HepG2 (cell line): ENCODE results near the gene IRF5. TPM values are rescaled to one million over a fixed set of nuclear protein-coding genes. Genes with fewer than 3 reads are reported as not detected.

Experiments
- ATAC-seq: fragments of 200-7000 bp; cut with Tn5 transposase; 3 replicates; pipeline ENCODE4 v1.9.1; 2020; ENCODE audit warnings: mild to moderate bottlenecking, moderate library complexity
- BruUV-seq: library from RNA; stranded (reverse); fragments of 400-500 nt; replicated peaks from 2 replicates; lab custom pipeline; 2021; lab: Mats Ljungman, UMichigan
- CTCF ChIA-PET: fragments of 300-600 bp; formaldehyde crosslinking; extraction: SDS; loops from one replicate; lab custom pipeline; 2021; ENCODE audit warnings: low total read pairs, inconsistent platforms, low intra/inter-chr PET ratio; lab: Yijun Ruan, JAX
- POLR2A ChIA-PET: fragments of 350-600 bp; sonication (Branson Sonifier 250); formaldehyde crosslinking; loops from one replicate; lab custom pipeline; 2020; ENCODE audit warnings: antibody characterized with exemption, inconsistent platforms; lab: Yijun Ruan, JAX
- DNase-seq: peaks from one replicate; pipeline ENCODE4 v3.0.0-alpha.2; 2015; ENCODE audit warnings: low spot score
- FAIRE-seq: peaks from 3 replicates; lab custom pipeline; 2011; peaks lifted over from hg19 to GRCh38; lab: Jason Lieb, UNC
- H2AFZ ChIP-seq: one replicate; pipeline ENCODE4 v1.6.1; 2011; ENCODE audit warnings: low read length, inconsistent platforms
- H3K27ac ChIP-seq: fragments of 300-600 bp; 3 replicates; pipeline ENCODE4 v1.8.0; 2011; ENCODE audit warnings: mixed run types, mild to moderate bottlenecking, mixed read lengths, low read length, inconsistent platforms; ENCODE audit not compliant: insufficient read depth; ENCODE audit errors: extremely low read length
- H3K27me3 ChIP-seq, 2 experiments: fragments of 200-600 bp in 1 of 2; 2 replicates in 1 of 2; 3 replicates in 1 of 2; pipeline versions ENCODE4 v1.6.0 to v1.8.0; 2011; ENCODE audit warnings: low read length in 2 of 2, mild to moderate bottlenecking in 2 of 2, moderate library complexity in 2 of 2, inconsistent platforms in 1 of 2; ENCODE audit not compliant: insufficient read depth in 2 of 2, control insufficient read depth in 1 of 2
- H3K36me3 ChIP-seq, 2 experiments: fragments of 200-600 bp in 1 of 2; replicated peaks in 1 of 2; 2 replicates in 1 of 2; 3 replicates in 1 of 2; pipeline versions ENCODE4 v1.5.1 to v1.8.0; 2011; ENCODE audit warnings: low read length in 2 of 2, inconsistent platforms in 1 of 2; ENCODE audit not compliant: insufficient read depth in 2 of 2, control insufficient read depth in 1 of 2
- H3K4me1 ChIP-seq: 2 replicates; pipeline ENCODE4 v1.5.1; 2012; ENCODE audit warnings: low read length, inconsistent platforms; ENCODE audit not compliant: insufficient read depth
- H3K4me2 ChIP-seq: 2 replicates; pipeline ENCODE4 v1.6.0; 2011; ENCODE audit warnings: low read depth, low read length, inconsistent platforms
- H3K4me3 ChIP-seq, 3 experiments: fragments of 200-600 bp in 1 of 3; sonication (generic), shearing (Covaris generic) in 1 of 3; replicated peaks in 1 of 3; 2 replicates each; pipeline ENCODE4 v1.5.1; 2011 to 2016; ENCODE audit warnings: low read length in 3 of 3, inconsistent platforms in 2 of 3, low read depth in 2 of 3, mild to moderate bottlenecking in 2 of 3, control low read depth in 1 of 3, mixed read lengths in 1 of 3; ENCODE audit not compliant: insufficient read depth in 1 of 3
- H3K79me2 ChIP-seq: one replicate; pipeline ENCODE4 v1.6.1; 2011; ENCODE audit warnings: low read length, inconsistent platforms; ENCODE audit not compliant: insufficient read depth
- H3K9ac ChIP-seq: 2 replicates; pipeline ENCODE4 v1.6.0; 2011; ENCODE audit warnings: mild to moderate bottlenecking, low read depth, low read length, inconsistent platforms; ENCODE audit not compliant: insufficient read depth
- H3K9me3 ChIP-seq: 2 replicates; pipeline ENCODE4 v1.5.1; 2012; ENCODE audit warnings: mild to moderate bottlenecking, low read length
- H4K20me1 ChIP-seq: 2 replicates; pipeline ENCODE4 v1.6.0; 2011; ENCODE audit warnings: inconsistent platforms, mild to moderate bottlenecking, low read length, moderate library complexity; ENCODE audit not compliant: insufficient read depth
- CEBPG ChIP-seq: IDR thresholded peaks from 2 replicates; pipeline ENCODE4 v1.6.1; 2016
- MIER3 ChIP-seq: IDR thresholded peaks from 2 replicates; pipeline ENCODE4 v1.6.1; 2016; ENCODE audit warnings: missing compliant biosample characterization, borderline replicate concordance
- NR2C2 ChIP-seq: sonication (generic); formaldehyde crosslinking; IDR thresholded peaks from 2 replicates; pipeline ENCODE4 v1.4.0; 2020; ENCODE audit warnings: missing genetic modification reagents, mild to moderate bottlenecking, moderate library complexity, borderline replicate concordance
- NR2F1 ChIP-seq, 2 experiments: fragments of 450-650 bp in 1 of 2; formaldehyde crosslinking in 1 of 2; IDR thresholded peaks; 2 replicates each; pipeline versions ENCODE4 v1.5.0 to v1.6.1; 2016 to 2020; ENCODE audit warnings: mild to moderate bottlenecking in 1 of 2, missing compliant biosample characterization in 1 of 2, missing genetic modification reagents in 1 of 2, moderate library complexity in 1 of 2
- PHF8 ChIP-seq: sonication (generic); formaldehyde crosslinking; IDR thresholded peaks from 2 replicates; pipeline ENCODE4 v1.5.0; 2020; ENCODE audit warnings: missing genetic modification reagents
- ZEB1 ChIP-seq: IDR thresholded peaks from 2 replicates; pipeline ENCODE4 v1.6.1; 2012; ENCODE audit warnings: mild to moderate bottlenecking, low read depth, inconsistent platforms; ENCODE audit not compliant: insufficient replicate concordance
- ZNF605 ChIP-seq: sonication (generic); formaldehyde crosslinking; IDR thresholded peaks from 2 replicates; pipeline ENCODE4 v1.8.0; 2022; ENCODE audit warnings: mild to moderate bottlenecking, missing genetic modification reagents
- ZNF883 ChIP-seq: sonication (generic); formaldehyde crosslinking; IDR thresholded peaks from 2 replicates; pipeline ENCODE4 v1.5.1; 2020; ENCODE audit warnings: mild to moderate bottlenecking, missing genetic modification reagents; ENCODE audit errors: not compliant biosample characterization
- WGBS: methylation state at CpG from one replicate; pipeline ENCODE4 v1.1.6; 2017; ENCODE audit warnings: low lambda C conversion rate; 5-methylcytosine and 5-hydroxymethylcytosine counted together
- in situ Hi-C: cut with HindIII; loops from 2 replicates; pipeline ENCODE4 v1.10.0; 2017; ENCODE audit warnings: low pct_unique_long_range_greater_than_20kb; ENCODE audit not compliant: extremely low pct_ligation_motif_present
- intact Hi-C: fragments of 100-400 bp; cut with micrococcal nuclease; formaldehyde crosslinking; loops from one replicate; pipeline ENCODE4 v1.10.0; 2022; ENCODE audit not compliant: unreplicated experiment
- polyA plus RNA-seq, 8 experiments: library from polyadenylated mRNA; depleted of rRNA in 3 of 8; stranded (reverse) in 7 of 8; unstranded in 1 of 8; fragments of >200 nt; fragmentation: Illumina TruSeq in 4 of 8; extraction: Trizol in 4 of 8; gene quantifications; 2 replicates each; pipeline versions ENCODE4 v1.2.1 to v1.2.3, GENCODE V29; 2011 to 2016; ENCODE audit warnings: low read depth in 4 of 8, missing spikeins in 1 of 8, mixed read lengths in 1 of 8; ENCODE audit not compliant: insufficient read depth in 1 of 8
- total RNA-seq, 5 experiments: library from RNA; depleted of rRNA; stranded (reverse); fragments of >200 nt; fragmentation: Illumina TruSeq; extraction: Trizol; gene quantifications; 2 replicates each; pipeline ENCODE4 v1.2.3, GENCODE V29; 2016; ENCODE audit warnings: low read depth in 1 of 5
- TF ChIP-seq, protein P1 (sequence below): sonication (generic); formaldehyde crosslinking; IDR thresholded peaks from 2 replicates; pipeline ENCODE4 v1.5.0; 2020; ENCODE audit warnings: mild to moderate bottlenecking, missing genetic modification reagents
- TF ChIP-seq, protein P2 (sequence below): sonication (generic); formaldehyde crosslinking; IDR thresholded peaks from 2 replicates; pipeline ENCODE4 v1.5.0; 2020; ENCODE audit warnings: missing genetic modification reagents
- TF ChIP-seq, protein P3 (sequence below): sonication (generic); formaldehyde crosslinking; IDR thresholded peaks from 2 replicates; pipeline ENCODE4 v1.4.0; 2020; ENCODE audit warnings: missing genetic modification reagents
- TF ChIP-seq, protein P4 (sequence below): sonication (generic); formaldehyde crosslinking; IDR thresholded peaks from 2 replicates; pipeline ENCODE4 v1.9.0; 2021; ENCODE audit warnings: mild to moderate bottlenecking, missing genetic modification reagents

IRF5 gene
- total and polyA plus RNA-seq, 2 of the 13 experiments (the other 11 are each of a cell fraction or from before 2014, with no cell fraction given): 2.0 to 2.9 TPM

DNA sequence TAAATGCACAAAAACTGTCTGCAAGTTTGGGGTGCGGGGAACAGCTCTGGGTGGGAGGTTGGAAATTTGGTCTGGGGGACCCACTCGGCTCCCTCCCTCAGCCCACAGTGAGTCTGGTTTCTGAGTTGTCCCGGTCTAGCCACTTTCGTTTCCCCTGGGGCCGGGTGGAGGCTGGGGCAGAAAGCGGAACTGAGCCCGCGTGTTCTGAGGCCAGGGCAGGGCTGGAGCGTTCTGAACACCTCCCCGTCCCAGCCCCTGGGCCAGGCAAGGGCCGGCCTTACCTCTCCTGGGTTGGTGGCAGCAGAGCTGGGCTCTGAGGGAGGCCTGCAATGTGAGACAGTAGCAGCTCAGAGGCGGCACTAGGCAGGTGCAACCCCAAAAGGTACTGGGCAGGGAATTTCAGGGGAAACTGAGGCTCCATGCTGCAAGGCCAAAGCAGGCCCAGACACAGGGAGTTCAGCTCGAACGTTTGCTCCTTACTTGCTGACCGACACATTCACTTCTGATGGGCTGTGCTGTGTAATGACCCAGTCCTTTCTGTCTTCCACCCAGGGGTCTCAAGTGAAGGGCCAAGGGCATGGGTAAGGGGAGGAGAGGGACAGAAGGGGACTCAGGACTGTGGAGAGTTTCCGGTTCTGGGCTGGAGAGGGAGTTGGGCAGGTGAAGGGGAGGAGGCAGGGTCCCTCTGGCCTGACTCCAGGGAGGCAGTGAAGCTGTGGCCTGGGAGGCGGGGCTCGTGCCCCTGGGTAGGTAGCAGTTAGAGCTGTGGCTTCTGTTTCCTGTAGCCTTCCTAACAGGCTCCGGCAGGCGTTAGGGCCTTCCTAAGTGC, 3.0 kb downstream of the IRF5 start:
- H3K27ac ChIP-seq: no peak overlapping the region
- ATAC-seq: peak; percentile 66
- H3K79me2 ChIP-seq: no peaks in the 10 kb centered on the region
- peak overlapping the region; percentile 21; the same call in 1 of the 2 replicates for H3K9ac ChIP-seq
- H3K36me3 ChIP-seq: no peaks in the 10 kb centered on the region
- H3K4me3 ChIP-seq: peak overlapping the region; percentile 56 to 75 (median 65)
- peaks cover 49% of the 10 kb centered on the region for H3K4me1 ChIP-seq
- H3K27me3 ChIP-seq: peaks cover 0 to 14% of the 10 kb centered on the region in 2 experiments; a peak in 4 of 5 replicates
- BruUV-seq: no TSS peak
- CTCF ChIA-PET: no interaction called here
- in situ Hi-C loops: no loop called here
- peak overlapping the region; percentile 34 for H2AFZ ChIP-seq
- H3K4me2 ChIP-seq: peak overlapping the region; percentile 92
- peak; percentile 48 for FAIRE-seq
- 20% methylated on average over 10 of the region's 20 CpGs for WGBS
- intact Hi-C loops: no loop called here
- no peaks in the 10 kb centered on the region for H3K9me3 ChIP-seq
- POLR2A ChIA-PET: no interaction called here
- no peaks in the 10 kb centered on the region for H4K20me1 ChIP-seq
- no peak for DNase-seq
- no peak for TF ChIP-seq MIER3
- TF ChIP-seq, protein P1, sequence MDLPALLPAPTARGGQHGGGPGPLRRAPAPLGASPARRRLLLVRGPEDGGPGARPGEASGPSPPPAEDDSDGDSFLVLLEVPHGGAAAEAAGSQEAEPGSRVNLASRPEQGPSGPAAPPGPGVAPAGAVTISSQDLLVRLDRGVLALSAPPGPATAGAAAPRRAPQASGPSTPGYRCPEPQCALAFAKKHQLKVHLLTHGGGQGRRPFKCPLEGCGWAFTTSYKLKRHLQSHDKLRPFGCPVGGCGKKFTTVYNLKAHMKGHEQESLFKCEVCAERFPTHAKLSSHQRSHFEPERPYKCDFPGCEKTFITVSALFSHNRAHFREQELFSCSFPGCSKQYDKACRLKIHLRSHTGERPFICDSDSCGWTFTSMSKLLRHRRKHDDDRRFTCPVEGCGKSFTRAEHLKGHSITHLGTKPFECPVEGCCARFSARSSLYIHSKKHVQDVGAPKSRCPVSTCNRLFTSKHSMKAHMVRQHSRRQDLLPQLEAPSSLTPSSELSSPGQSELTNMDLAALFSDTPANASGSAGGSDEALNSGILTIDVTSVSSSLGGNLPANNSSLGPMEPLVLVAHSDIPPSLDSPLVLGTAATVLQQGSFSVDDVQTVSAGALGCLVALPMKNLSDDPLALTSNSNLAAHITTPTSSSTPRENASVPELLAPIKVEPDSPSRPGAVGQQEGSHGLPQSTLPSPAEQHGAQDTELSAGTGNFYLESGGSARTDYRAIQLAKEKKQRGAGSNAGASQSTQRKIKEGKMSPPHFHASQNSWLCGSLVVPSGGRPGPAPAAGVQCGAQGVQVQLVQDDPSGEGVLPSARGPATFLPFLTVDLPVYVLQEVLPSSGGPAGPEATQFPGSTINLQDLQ: 0 out of 2 replicates have a peak, but pooled peaks have one; percentile 37
- TF ChIP-seq PHF8 (CRISPR knock-in tag): no peak; the same call in 1 of the 2 replicates
- TF ChIP-seq ZNF605 (CRISPR knock-in tag): 0 out of 2 replicates have a peak, but pooled peaks have one; percentile 68
- TF ChIP-seq ZNF883 (CRISPR knock-in tag): no peak
- TF ChIP-seq, protein P2, sequence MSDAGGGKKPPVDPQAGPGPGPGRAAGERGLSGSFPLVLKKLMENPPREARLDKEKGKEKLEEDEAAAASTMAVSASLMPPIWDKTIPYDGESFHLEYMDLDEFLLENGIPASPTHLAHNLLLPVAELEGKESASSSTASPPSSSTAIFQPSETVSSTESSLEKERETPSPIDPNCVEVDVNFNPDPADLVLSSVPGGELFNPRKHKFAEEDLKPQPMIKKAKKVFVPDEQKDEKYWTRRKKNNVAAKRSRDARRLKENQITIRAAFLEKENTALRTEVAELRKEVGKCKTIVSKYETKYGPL: no peak
- TF ChIP-seq, protein P3, sequence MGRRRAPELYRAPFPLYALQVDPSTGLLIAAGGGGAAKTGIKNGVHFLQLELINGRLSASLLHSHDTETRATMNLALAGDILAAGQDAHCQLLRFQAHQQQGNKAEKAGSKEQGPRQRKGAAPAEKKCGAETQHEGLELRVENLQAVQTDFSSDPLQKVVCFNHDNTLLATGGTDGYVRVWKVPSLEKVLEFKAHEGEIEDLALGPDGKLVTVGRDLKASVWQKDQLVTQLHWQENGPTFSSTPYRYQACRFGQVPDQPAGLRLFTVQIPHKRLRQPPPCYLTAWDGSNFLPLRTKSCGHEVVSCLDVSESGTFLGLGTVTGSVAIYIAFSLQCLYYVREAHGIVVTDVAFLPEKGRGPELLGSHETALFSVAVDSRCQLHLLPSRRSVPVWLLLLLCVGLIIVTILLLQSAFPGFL (CRISPR knock-in tag): no peak
- TF ChIP-seq CEBPG (CRISPR knock-in tag): no peak
- TF ChIP-seq NR2F1 (CRISPR knock-in tag; IDR thresholded peaks at IDR 0.05): no peak
- no peak for TF ChIP-seq NR2C2 (CRISPR knock-in tag)
- no peak for TF ChIP-seq ZEB1
- TF ChIP-seq, protein P4, sequence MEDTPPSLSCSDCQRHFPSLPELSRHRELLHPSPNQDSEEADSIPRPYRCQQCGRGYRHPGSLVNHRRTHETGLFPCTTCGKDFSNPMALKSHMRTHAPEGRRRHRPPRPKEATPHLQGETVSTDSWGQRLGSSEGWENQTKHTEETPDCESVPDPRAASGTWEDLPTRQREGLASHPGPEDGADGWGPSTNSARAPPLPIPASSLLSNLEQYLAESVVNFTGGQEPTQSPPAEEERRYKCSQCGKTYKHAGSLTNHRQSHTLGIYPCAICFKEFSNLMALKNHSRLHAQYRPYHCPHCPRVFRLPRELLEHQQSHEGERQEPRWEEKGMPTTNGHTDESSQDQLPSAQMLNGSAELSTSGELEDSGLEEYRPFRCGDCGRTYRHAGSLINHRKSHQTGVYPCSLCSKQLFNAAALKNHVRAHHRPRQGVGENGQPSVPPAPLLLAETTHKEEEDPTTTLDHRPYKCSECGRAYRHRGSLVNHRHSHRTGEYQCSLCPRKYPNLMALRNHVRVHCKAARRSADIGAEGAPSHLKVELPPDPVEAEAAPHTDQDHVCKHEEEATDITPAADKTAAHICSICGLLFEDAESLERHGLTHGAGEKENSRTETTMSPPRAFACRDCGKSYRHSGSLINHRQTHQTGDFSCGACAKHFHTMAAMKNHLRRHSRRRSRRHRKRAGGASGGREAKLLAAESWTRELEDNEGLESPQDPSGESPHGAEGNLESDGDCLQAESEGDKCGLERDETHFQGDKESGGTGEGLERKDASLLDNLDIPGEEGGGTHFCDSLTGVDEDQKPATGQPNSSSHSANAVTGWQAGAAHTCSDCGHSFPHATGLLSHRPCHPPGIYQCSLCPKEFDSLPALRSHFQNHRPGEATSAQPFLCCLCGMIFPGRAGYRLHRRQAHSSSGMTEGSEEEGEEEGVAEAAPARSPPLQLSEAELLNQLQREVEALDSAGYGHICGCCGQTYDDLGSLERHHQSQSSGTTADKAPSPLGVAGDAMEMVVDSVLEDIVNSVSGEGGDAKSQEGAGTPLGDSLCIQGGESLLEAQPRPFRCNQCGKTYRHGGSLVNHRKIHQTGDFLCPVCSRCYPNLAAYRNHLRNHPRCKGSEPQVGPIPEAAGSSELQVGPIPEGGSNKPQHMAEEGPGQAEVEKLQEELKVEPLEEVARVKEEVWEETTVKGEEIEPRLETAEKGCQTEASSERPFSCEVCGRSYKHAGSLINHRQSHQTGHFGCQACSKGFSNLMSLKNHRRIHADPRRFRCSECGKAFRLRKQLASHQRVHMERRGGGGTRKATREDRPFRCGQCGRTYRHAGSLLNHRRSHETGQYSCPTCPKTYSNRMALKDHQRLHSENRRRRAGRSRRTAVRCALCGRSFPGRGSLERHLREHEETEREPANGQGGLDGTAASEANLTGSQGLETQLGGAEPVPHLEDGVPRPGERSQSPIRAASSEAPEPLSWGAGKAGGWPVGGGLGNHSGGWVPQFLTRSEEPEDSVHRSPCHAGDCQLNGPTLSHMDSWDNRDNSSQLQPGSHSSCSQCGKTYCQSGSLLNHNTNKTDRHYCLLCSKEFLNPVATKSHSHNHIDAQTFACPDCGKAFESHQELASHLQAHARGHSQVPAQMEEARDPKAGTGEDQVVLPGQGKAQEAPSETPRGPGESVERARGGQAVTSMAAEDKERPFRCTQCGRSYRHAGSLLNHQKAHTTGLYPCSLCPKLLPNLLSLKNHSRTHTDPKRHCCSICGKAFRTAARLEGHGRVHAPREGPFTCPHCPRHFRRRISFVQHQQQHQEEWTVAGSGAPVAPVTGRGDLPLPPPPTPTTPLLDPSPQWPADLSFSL (CRISPR knock-in tag): no peak
